PC-3 (cell line): ENCODE results near the gene VSTM4.

Experiments used
- CTCF ChIP-seq: fragments of 300-600 bp; sonication (generic); conservative IDR thresholded peaks from 2 replicates; pipeline ENCODE4 v1.5.1; 2017; ENCODE audit warnings: antibody characterized with exemption, low read depth, mild to moderate bottlenecking, low read length
- EZH2 ChIP-seq: fragments of 300-600 bp; sonication (generic); IDR thresholded peaks from one replicate; pipeline ENCODE4 v1.6.1; 2017; ENCODE audit warnings: antibody characterized with exemption, mild to moderate bottlenecking, low read length; ENCODE audit not compliant: unreplicated experiment

DNA sequence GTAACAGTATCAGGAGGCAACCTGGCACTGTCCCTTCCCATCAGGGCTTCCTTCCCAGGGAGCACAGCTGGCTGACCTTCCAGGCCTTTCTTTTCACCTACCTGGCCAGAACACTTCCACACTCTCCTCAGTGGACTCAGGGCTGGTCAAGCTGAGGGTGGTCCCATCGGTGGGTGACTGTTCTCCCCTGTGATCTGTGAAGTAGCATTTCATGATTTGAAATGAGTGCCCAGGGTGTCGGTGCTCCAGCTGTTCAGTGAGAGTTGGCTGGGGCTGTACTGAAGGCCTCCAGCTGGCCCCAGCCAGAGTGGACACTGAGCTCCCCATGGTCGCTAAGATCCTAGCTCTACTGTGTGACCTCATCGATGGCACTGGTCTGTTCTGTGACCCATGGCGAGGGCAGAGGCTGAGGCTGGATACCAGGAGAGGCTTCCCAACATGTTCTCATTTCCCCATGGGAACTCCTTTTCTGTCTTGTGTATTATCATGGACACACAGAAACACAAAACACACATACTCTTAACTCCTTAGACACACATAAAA is 18.5 kb upstream of the VSTM4 start, which contains the start of gene FAM170B:
- TF ChIP-seq CTCF (no peak), EZH2 (no peak)
